ENCODE measurements around the gene PKP3. TPM values are rescaled to one million over a fixed set of nuclear protein-coding genes. Genes with fewer than 3 reads are reported as not detected.

PKP3 gene
- total and polyA plus RNA-seq, 9 of the 15 experiments (the other 6 are each of a cell fraction or from before 2014, with no cell fraction given) = 0.11 to 110 (median 30.7) TPM

- TF ChIP-seq CREB1 (IDR thresholded peaks at IDR 0.05) = peak; percentile 67
- peak; percentile 83 for TF ChIP-seq CREB1 (CRISPR knock-in tag; IDR thresholded peaks at IDR 0.05)
- TF ChIP-seq PTBP1 (IDR thresholded peaks at IDR 0.05; ENCODE audit: low read depth, low read length) = no peak
- TF ChIP-seq POLR2A (conservative IDR thresholded peaks at IDR 0.05) = peak; percentile 84
- TF ChIP-seq KDM1A (IDR thresholded peaks at IDR 0.05) = peak in 1 of 2 experiments; percentile 83; a peak in 2 of 4 replicates
- TF ChIP-seq MAZ (CRISPR knock-in tag; conservative IDR thresholded peaks at IDR 0.05 in 1 of 2, IDR thresholded peaks at IDR 0.05 in 1 of 2) = peak; percentile 94 to 96
- TF ChIP-seq ATF7 (IDR thresholded peaks at IDR 0.05) = peak; percentile 76
- peak; percentile 83 for TF ChIP-seq USF2 (CRISPR knock-in tag; IDR thresholded peaks at IDR 0.05)
- TF ChIP-seq CXXC5 (CRISPR knock-in tag; IDR thresholded peaks at IDR 0.05) = peak; percentile 87
- TF ChIP-seq AFF1 (IDR thresholded peaks at IDR 0.05; ENCODE audit: low read depth in 1 of 2, partially characterized antibody in 2 of 2) = no peak
- TF ChIP-seq VEZF1 (CRISPR knock-in tag; IDR thresholded peaks at IDR 0.05) = peak; percentile 70
- peak; percentile 43; the same call in 1 of the 2 replicates for TF ChIP-seq ZBTB9 (CRISPR knock-in tag; IDR thresholded peaks at IDR 0.05)
- peak; percentile 72 for TF ChIP-seq ESRRA (IDR thresholded peaks at IDR 0.05; ENCODE audit: borderline replicate concordance, low read depth)
- peak; percentile 90; the same call in 1 of the 2 replicates for TF ChIP-seq AFF4 (CRISPR knock-in tag; IDR thresholded peaks at IDR 0.05)
- TF ChIP-seq ASH1L (IDR thresholded peaks at IDR 0.05; ENCODE audit: borderline replicate concordance, low read depth, partially characterized antibody) = no peak
These were observed 54.1 kb downstream of the PKP3 start (continued) for GRCh38 chr11:447923-448731.

Measured in K562 (cell line).